ENCODE measurements around the gene DIO1.
A peak's percentile ranks its signal among the peaks of the same experiment; 100 is the strongest.

The DIO1 gene

DNA sequence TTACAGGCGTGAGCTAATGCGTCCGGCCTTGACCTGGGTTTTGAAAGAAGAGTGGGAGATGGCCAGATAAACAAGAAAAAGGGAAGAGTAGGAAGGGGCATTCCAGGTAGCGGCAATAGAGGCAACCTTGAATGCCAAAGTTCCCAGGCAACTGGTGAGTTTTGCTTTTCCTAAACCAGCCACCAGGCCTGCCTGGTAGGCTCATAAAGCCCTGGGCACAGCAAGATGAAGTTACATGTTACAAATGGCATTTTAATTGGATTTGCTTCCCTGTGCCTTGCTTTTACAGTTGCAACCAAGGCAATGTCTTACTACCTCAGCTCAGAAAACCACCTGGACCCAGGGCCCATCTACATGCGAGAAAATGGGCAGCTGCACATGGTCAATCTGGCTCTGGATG is 57.7 kb downstream of the DIO1 start:
- TF ChIP-seq, protein P1, sequence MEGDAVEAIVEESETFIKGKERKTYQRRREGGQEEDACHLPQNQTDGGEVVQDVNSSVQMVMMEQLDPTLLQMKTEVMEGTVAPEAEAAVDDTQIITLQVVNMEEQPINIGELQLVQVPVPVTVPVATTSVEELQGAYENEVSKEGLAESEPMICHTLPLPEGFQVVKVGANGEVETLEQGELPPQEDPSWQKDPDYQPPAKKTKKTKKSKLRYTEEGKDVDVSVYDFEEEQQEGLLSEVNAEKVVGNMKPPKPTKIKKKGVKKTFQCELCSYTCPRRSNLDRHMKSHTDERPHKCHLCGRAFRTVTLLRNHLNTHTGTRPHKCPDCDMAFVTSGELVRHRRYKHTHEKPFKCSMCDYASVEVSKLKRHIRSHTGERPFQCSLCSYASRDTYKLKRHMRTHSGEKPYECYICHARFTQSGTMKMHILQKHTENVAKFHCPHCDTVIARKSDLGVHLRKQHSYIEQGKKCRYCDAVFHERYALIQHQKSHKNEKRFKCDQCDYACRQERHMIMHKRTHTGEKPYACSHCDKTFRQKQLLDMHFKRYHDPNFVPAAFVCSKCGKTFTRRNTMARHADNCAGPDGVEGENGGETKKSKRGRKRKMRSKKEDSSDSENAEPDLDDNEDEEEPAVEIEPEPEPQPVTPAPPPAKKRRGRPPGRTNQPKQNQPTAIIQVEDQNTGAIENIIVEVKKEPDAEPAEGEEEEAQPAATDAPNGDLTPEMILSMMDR (IDR thresholded peaks at IDR 0.05; ENCODE audit: control insufficient read depth, extremely low read depth, insufficient read depth): no peak
- no peak for DNase-seq (ENCODE audit: low read depth)
- no peak overlapping the region for H3K4me3 ChIP-seq (ENCODE audit: low read depth, low read length)

DNA sequence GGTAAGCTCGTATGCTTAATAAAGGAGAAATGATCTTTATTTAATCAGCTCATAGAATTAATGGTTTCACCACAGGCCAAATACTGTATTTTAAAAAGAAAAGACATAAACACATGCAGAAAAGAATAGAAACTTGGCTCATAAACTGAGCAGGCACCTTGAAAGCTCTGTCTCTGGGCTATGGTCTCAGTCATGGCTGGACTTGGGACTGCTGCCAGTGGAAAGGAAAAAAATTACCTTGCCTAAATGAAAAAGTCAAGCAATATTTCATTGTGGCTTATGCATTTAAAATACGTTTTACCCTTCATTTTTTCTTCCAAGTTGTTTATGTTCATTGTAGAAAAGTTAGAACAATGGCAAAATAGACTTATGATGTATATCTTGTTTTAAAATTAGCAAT is 60.1 kb downstream of the DIO1 start:
- TF ChIP-seq, protein P1 (IDR thresholded peaks at IDR 0.05; ENCODE audit: control insufficient read depth, extremely low read depth, insufficient read depth): no peak
- no peak overlapping the region for H3K4me3 ChIP-seq (ENCODE audit: low read depth, low read length)
- DNase-seq (ENCODE audit: low read depth): no peak

DNA sequence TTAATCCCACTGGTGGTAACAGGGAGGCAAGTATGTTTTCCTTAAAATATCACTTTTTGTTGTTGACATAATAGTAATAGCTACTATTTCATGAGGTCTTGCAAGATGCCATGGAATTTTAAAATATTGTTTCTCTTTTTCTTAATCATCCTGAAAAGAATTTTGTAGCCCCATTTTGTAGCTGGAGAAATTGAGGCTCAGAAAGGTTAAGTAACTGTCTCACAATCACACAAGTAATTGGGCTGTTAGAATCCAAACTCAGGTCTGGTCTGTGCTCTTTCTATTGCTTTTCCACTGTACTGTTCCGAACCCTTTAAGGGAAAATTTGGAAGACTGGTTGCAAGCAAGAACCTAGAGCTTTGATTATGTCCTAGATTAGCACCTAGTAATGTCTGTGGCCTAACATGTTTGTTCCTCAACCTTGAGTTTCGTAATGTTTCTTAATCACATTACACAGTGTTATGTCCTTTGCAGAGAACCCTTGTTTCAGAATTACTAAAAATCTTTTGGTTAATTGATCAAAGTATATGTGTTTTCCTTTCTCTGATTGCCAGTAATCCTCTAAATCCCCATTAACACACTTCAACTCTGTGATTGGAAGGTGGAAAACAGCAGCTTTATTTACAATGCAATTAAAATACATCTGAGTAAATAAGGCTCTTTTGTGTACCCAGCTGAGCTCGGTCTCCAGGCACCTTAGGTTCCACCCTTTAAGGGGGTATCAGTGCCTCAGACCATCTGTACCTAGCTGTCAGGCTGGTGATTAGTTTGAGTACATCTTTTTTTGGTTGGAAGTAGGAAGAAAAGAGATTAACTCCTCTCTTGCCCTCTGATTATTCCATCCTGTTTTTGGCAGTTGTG is 62.6 kb downstream of the DIO1 start:
- TF ChIP-seq, protein P1 (IDR thresholded peaks at IDR 0.05; ENCODE audit: control insufficient read depth, extremely low read depth, insufficient read depth): no peak
- DNase-seq (ENCODE audit: low read depth): peak; percentile 49
- H3K4me3 ChIP-seq (ENCODE audit: low read depth, low read length): peak overlapping the region; percentile 10; the same call in 1 of the 2 replicates

DNA sequence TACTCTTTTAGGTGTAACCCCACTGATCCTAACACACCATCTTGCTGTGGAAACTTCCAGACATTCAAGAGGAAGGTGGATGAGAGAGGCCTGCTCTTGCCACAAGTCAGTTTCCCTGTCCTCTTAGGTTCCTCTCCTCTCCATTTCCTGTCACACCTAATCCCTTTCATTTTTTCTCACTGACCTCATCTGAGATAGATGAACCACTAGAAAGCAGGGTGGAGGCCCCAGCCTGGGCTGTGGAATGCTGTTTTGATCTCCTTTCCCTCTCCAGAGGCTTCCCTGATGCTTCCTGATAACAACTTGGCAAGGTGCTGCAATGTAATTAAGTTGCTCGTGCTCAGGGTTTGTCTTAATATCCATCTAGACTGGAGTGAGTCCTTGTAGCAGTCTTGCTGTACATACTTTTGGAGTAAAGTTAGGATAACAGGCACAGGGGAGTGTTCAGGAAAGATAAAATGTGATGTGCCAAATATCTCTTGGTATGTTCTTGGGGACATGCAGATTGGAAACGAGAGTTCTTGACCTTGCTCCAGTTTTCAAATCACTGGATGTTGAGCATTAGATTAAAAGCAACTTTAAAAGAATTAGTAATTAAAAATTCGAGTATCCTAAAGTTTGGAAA is 63.3 kb downstream of the DIO1 start:
- TF ChIP-seq, protein P1 (IDR thresholded peaks at IDR 0.05; ENCODE audit: control insufficient read depth, extremely low read depth, insufficient read depth): no peak
- peak overlapping the region; percentile 10; the same call in 1 of the 2 replicates for H3K4me3 ChIP-seq (ENCODE audit: low read depth, low read length)
- DNase-seq (ENCODE audit: low read depth): peak; percentile 47

DNA sequence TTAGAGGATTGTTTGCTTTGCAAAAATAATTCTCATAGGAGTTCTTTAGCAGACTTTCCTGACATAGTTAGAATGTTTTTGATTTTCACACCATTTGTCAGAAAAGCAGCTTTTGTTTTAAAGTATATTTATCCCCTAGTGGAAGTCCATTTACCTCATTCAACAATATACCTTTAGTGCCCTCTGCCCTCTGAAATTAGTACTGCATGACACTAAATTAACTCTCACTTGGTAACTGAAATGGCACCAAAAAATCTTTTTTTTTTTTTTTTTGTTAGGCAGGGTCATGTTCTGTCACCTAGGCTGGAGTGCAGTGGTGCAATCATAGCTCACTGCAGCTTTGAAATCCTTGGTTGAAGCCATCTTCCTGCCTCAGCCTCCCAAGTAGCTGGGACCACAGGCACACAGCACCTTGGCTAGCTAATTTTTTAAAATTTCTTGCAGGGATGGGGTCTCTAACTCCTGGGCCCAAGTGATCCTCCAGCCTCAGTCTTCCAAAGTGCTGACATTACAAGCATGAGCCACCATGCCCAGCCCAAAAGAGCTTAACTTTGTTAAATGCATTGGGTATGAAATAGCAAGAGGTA is 65.8 kb downstream of the DIO1 start:
- no peak for DNase-seq (ENCODE audit: low read depth)
- TF ChIP-seq, protein P1 (IDR thresholded peaks at IDR 0.05; ENCODE audit: control insufficient read depth, extremely low read depth, insufficient read depth): peak; percentile 71
- H3K4me3 ChIP-seq (ENCODE audit: low read depth, low read length): no peak overlapping the region

Data from LNCaP clone FGC (cell line).